Neural cell (in vitro differentiated cells): Measurements from ENCODE around the gene ZNF121.

ENCODE experiments used
- EP300 ChIP-seq: fragments of 450-650 bp; conservative IDR thresholded peaks from 2 replicates; pipeline ENCODE4 v1.6.1; 2014; ENCODE audit warnings: antibody characterized with exemption, mild to moderate bottlenecking, moderate library complexity; ENCODE audit not compliant: poor library complexity, severe bottlenecking
- TF ChIP-seq, protein P1 (sequence below): IDR thresholded peaks from 2 replicates; pipeline ENCODE4 v1.6.1; 2012; ENCODE audit warnings: borderline replicate concordance

DNA sequence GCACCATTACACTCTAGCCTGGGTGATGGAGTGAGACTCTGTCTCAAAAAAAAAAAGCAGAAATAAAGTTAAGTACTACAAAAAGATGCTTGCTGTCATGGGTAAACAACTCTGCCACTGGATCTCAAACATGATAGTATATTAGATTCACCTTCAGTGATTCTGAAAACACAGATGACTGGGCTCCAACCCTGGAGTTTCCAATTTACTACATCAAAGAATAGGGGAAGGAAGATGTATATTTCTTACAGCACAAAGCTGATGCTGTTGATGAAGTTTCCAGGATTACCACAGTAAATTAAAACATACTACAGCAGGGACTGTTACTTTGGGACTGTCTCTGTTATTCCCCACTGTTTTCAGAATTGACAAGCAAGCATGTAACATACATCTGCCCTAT lies 31.5 kb upstream of the ZNF121 start:
- TF ChIP-seq, protein P1, sequence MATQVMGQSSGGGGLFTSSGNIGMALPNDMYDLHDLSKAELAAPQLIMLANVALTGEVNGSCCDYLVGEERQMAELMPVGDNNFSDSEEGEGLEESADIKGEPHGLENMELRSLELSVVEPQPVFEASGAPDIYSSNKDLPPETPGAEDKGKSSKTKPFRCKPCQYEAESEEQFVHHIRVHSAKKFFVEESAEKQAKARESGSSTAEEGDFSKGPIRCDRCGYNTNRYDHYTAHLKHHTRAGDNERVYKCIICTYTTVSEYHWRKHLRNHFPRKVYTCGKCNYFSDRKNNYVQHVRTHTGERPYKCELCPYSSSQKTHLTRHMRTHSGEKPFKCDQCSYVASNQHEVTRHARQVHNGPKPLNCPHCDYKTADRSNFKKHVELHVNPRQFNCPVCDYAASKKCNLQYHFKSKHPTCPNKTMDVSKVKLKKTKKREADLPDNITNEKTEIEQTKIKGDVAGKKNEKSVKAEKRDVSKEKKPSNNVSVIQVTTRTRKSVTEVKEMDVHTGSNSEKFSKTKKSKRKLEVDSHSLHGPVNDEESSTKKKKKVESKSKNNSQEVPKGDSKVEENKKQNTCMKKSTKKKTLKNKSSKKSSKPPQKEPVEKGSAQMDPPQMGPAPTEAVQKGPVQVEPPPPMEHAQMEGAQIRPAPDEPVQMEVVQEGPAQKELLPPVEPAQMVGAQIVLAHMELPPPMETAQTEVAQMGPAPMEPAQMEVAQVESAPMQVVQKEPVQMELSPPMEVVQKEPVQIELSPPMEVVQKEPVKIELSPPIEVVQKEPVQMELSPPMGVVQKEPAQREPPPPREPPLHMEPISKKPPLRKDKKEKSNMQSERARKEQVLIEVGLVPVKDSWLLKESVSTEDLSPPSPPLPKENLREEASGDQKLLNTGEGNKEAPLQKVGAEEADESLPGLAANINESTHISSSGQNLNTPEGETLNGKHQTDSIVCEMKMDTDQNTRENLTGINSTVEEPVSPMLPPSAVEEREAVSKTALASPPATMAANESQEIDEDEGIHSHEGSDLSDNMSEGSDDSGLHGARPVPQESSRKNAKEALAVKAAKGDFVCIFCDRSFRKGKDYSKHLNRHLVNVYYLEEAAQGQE: no peak
- TF ChIP-seq EP300: no peak
